ENCODE measurements around the gene KCNJ3. TPM values are rescaled to one million over a fixed set of nuclear protein-coding genes. Genes with fewer than 3 reads are reported as not detected.

The KCNJ3 gene
- total RNA-seq, 1 experiment from 2014 or later, result 0.31 TPM

DNA sequence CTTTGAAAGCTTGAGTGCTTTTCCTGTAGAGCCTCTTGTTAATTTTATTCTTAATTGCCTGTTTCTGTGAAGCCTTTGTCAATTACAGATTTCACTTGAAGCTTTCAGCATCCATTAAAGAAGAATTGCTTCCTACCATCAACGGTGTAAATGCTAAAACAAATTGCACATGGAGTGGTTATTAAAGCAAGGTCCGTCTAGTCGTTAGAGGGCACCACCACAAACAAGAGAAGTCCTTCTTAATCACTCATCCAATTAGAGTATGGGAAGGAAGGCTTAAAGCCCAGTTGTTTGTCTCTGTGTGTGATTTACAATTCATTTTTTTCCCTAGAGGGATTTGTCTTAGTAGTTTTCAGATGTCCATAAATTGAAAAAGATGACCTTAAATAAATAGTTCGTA, 1.6 kb downstream of the KCNJ3 start:
- Mint-ChIP-seq H3K4me1 (peaks cover 14% of the 10 kb centered on the region), H3K27me3 (ENCODE audit: low read depth) (peaks cover 51% of the 10 kb centered on the region), H3K4me3 (no peak overlapping the region; the same call in 1 of the 2 replicates), H3K9me3 (no peaks in the 10 kb centered on the region), H3K27ac (no peak overlapping the region), H3K36me3 (no peaks in the 10 kb centered on the region)
- ATAC-seq (no peak), DNase-seq (ENCODE audit: low spot score) (no peak)
- ChIA-PET POLR2A (no interaction called here), CTCF (no interaction called here)
- no peak for TF ChIP-seq GTF2I (CRISPR knock-in tag; conservative IDR thresholded peaks at IDR 0.05)

DNA sequence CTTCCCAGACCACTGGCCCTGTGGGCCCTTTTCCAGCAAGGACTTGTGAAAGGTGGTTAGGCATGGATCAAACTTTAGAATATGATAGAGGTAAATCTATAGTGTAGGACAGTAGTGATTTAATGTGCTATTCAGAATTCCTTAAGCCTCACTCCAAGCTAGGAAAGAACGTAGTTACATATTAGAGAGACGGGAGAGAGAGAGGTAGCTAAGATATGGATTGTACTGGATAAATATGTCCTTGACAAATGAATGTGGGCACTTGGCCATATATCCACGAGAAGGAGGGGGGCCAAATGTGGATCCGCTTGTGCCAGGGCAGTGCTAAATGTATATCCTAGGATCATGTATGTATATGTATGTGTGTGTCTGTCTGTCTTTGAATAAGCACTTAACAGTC, 6.5 kb downstream of the KCNJ3 start:
- H3K27ac Mint-ChIP-seq, result no peak overlapping the region
- TF ChIP-seq, protein P1, sequence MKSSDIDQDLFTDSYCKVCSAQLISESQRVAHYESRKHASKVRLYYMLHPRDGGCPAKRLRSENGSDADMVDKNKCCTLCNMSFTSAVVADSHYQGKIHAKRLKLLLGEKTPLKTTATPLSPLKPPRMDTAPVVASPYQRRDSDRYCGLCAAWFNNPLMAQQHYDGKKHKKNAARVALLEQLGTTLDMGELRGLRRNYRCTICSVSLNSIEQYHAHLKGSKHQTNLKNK (CRISPR knock-in tag; IDR thresholded peaks at IDR 0.05), result no peak
- TF ChIP-seq ZNF671 (CRISPR knock-in tag; IDR thresholded peaks at IDR 0.05) (no peak), TEAD4 (CRISPR knock-in tag; IDR thresholded peaks at IDR 0.05) (no peak), ZNF423 (CRISPR knock-in tag; IDR thresholded peaks at IDR 0.05) (no peak), NFATC4 (CRISPR knock-in tag; IDR thresholded peaks at IDR 0.05) (no peak), JAZF1 (CRISPR knock-in tag; IDR thresholded peaks at IDR 0.05) (no peak), ZNF317 (CRISPR knock-in tag; IDR thresholded peaks at IDR 0.05; ENCODE audit: borderline replicate concordance, low read depth) (no peak), NFE2L1 (CRISPR knock-in tag; IDR thresholded peaks at IDR 0.05) (no peak), ZNF396 (CRISPR knock-in tag; IDR thresholded peaks at IDR 0.05; ENCODE audit: borderline replicate concordance) (no peak), FOXP1 (CRISPR knock-in tag; IDR thresholded peaks at IDR 0.05; ENCODE audit: borderline replicate concordance) (no peak), GABPB1 (CRISPR knock-in tag; IDR thresholded peaks at IDR 0.05) (no peak), SMAD3 (CRISPR knock-in tag; IDR thresholded peaks at IDR 0.05; ENCODE audit: borderline replicate concordance) (no peak), ZNF219 (CRISPR knock-in tag; IDR thresholded peaks at IDR 0.05; ENCODE audit: borderline replicate concordance) (no peak), GTF2I (CRISPR knock-in tag; conservative IDR thresholded peaks at IDR 0.05) (no peak), KAT7 (CRISPR knock-in tag; IDR thresholded peaks at IDR 0.05; ENCODE audit: borderline replicate concordance) (no peak)
- TF ChIP-seq, protein P2, sequence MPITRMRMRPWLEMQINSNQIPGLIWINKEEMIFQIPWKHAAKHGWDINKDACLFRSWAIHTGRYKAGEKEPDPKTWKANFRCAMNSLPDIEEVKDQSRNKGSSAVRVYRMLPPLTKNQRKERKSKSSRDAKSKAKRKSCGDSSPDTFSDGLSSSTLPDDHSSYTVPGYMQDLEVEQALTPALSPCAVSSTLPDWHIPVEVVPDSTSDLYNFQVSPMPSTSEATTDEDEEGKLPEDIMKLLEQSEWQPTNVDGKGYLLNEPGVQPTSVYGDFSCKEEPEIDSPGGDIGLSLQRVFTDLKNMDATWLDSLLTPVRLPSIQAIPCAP (CRISPR knock-in tag; IDR thresholded peaks at IDR 0.05), result no peak
- TF ChIP-seq, protein P3, sequence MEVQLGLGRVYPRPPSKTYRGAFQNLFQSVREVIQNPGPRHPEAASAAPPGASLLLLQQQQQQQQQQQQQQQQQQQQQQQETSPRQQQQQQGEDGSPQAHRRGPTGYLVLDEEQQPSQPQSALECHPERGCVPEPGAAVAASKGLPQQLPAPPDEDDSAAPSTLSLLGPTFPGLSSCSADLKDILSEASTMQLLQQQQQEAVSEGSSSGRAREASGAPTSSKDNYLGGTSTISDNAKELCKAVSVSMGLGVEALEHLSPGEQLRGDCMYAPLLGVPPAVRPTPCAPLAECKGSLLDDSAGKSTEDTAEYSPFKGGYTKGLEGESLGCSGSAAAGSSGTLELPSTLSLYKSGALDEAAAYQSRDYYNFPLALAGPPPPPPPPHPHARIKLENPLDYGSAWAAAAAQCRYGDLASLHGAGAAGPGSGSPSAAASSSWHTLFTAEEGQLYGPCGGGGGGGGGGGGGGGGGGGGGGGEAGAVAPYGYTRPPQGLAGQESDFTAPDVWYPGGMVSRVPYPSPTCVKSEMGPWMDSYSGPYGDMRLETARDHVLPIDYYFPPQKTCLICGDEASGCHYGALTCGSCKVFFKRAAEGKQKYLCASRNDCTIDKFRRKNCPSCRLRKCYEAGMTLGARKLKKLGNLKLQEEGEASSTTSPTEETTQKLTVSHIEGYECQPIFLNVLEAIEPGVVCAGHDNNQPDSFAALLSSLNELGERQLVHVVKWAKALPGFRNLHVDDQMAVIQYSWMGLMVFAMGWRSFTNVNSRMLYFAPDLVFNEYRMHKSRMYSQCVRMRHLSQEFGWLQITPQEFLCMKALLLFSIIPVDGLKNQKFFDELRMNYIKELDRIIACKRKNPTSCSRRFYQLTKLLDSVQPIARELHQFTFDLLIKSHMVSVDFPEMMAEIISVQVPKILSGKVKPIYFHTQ (CRISPR knock-in tag; IDR thresholded peaks at IDR 0.05), result no peak
- TF ChIP-seq, protein P4, sequence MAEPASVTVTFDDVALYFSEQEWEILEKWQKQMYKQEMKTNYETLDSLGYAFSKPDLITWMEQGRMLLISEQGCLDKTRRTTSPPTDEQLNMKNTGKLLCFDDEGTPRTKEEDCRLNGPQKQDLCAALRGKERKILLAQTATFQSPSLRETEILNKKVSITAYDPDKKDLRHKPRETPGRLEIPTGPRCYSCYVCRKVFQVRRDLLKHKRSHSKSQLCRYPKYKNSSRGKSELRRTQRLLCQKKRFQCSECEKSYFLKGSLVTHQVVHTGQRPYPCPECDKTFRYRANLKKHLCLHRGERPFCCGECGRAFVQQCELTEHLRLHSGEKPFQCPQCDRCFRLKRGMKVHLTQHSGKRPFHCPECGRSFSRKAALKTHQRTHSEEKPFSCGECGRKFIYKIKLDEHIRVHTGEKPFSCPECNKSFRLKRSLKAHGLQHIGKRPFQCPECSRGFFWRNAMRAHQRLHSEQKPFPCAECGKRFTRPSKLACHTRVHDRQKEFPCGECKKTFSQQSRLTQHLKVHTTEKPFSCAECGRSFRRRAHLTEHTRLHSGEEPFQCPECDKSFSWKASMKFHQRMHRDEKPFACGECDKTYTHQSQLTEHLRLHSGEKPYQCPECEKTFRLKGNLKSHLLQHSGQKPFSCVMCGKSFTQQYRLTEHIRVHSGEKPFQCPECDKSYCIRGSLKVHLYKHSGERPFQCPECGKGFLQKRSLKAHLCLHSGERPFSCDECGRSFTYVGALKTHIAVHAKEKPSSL (CRISPR knock-in tag; conservative IDR thresholded peaks at IDR 0.05), result no peak
- H3K9me3 Mint-ChIP-seq, result no peaks in the 10 kb centered on the region
- ChIA-PET CTCF (interaction anchor here (0.6 kb wide), 1 partner anchor 131 kb away, joined by 4 read pairs; no protein-coding TSS in a partner anchor), POLR2A (no interaction called here)
- H3K36me3 Mint-ChIP-seq, result no peaks in the 10 kb centered on the region
- DNase-seq (ENCODE audit: low spot score) (no peak), ATAC-seq (no peak)
- no peak overlapping the region for H3K4me3 Mint-ChIP-seq
- H3K27me3 Mint-ChIP-seq (ENCODE audit: low read depth), result peaks cover 5% of the 10 kb centered on the region
- no peaks in the 10 kb centered on the region for H3K4me1 Mint-ChIP-seq

DNA sequence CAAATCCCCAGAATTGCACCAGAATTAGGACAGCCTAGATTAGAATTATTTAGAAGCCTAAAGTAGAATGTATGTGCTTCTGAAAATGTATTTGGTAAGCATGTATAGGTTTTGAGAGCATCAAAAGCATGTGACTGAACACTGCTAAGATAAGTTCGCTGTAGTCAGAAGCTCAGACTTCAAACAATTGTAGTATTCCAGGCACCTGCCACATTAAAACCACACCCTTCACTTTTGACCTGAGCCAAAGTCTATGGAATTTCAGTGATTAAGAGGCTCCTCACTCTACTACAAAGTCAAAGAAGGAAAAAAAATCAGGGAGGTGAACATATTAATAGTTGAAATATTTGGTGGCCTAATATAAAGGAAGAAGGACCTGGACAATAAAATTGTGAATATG, 8.2 kb downstream of the KCNJ3 start:
- POLR2A ChIA-PET, result no interaction called here
- TF ChIP-seq CBFB (CRISPR knock-in tag; IDR thresholded peaks at IDR 0.05; ENCODE audit: low read depth) (no peak), EMX1 (CRISPR knock-in tag; IDR thresholded peaks at IDR 0.05) (no peak), ESRRA (CRISPR knock-in tag; IDR thresholded peaks at IDR 0.05; ENCODE audit: borderline replicate concordance) (no peak)
- TF ChIP-seq, protein P5, sequence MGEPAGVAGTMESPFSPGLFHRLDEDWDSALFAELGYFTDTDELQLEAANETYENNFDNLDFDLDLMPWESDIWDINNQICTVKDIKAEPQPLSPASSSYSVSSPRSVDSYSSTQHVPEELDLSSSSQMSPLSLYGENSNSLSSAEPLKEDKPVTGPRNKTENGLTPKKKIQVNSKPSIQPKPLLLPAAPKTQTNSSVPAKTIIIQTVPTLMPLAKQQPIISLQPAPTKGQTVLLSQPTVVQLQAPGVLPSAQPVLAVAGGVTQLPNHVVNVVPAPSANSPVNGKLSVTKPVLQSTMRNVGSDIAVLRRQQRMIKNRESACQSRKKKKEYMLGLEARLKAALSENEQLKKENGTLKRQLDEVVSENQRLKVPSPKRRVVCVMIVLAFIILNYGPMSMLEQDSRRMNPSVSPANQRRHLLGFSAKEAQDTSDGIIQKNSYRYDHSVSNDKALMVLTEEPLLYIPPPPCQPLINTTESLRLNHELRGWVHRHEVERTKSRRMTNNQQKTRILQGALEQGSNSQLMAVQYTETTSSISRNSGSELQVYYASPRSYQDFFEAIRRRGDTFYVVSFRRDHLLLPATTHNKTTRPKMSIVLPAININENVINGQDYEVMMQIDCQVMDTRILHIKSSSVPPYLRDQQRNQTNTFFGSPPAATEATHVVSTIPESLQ (CRISPR knock-in tag; IDR thresholded peaks at IDR 0.05), result no peak
- TF ChIP-seq, protein P6, sequence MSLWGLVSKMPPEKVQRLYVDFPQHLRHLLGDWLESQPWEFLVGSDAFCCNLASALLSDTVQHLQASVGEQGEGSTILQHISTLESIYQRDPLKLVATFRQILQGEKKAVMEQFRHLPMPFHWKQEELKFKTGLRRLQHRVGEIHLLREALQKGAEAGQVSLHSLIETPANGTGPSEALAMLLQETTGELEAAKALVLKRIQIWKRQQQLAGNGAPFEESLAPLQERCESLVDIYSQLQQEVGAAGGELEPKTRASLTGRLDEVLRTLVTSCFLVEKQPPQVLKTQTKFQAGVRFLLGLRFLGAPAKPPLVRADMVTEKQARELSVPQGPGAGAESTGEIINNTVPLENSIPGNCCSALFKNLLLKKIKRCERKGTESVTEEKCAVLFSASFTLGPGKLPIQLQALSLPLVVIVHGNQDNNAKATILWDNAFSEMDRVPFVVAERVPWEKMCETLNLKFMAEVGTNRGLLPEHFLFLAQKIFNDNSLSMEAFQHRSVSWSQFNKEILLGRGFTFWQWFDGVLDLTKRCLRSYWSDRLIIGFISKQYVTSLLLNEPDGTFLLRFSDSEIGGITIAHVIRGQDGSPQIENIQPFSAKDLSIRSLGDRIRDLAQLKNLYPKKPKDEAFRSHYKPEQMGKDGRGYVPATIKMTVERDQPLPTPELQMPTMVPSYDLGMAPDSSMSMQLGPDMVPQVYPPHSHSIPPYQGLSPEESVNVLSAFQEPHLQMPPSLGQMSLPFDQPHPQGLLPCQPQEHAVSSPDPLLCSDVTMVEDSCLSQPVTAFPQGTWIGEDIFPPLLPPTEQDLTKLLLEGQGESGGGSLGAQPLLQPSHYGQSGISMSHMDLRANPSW (CRISPR knock-in tag; conservative IDR thresholded peaks at IDR 0.05; ENCODE audit: low read depth), result no peak

More for the DNA sequence above, 8.2 kb downstream of the KCNJ3 start:
- CTCF ChIA-PET, result no interaction called here
- DNase-seq (ENCODE audit: low spot score) (no peak), ATAC-seq (no peak)
- Mint-ChIP-seq H3K4me3 (no peak overlapping the region), H3K27me3 (ENCODE audit: low read depth) (no peaks in the 10 kb centered on the region), H3K4me1 (no peaks in the 10 kb centered on the region), H3K36me3 (no peaks in the 10 kb centered on the region), H3K27ac (no peak overlapping the region), H3K9me3 (no peaks in the 10 kb centered on the region)

Data from WTC11 (cell line).